K562 (cell line): Measurements from ENCODE around the gene TMEM121B. TPM values are rescaled to one million over a fixed set of nuclear protein-coding genes. Genes with fewer than 3 reads are reported as not detected.
A peak's percentile ranks its signal among the peaks of the same experiment; 100 is the strongest.

Experiments used
- ESRRA ChIP-seq: fragments of 450-650 bp; IDR thresholded peaks from 2 replicates; pipeline ENCODE4 v1.6.1; 2014; ENCODE audit warnings: low read depth, mild to moderate bottlenecking, moderate library complexity, borderline replicate concordance
- HDAC2 ChIP-seq: fragments of 450-650 bp; IDR thresholded peaks from 2 replicates; pipeline ENCODE4 v1.6.1; 2016; ENCODE audit warnings: mild to moderate bottlenecking
- HMGN3 ChIP-seq: IDR thresholded peaks from 2 replicates; pipeline ENCODE4 v1.6.1; 2011; ENCODE audit warnings: borderline replicate concordance, low read depth, mild to moderate bottlenecking, mixed read lengths, low read length; ENCODE audit not compliant: insufficient read length; ENCODE audit errors: extremely low read depth
- PHF8 ChIP-seq: fragments of 200-600 bp; sonication (generic); IDR thresholded peaks from 2 replicates; pipeline ENCODE4 v1.6.1; 2012; ENCODE audit warnings: mixed run types, mild to moderate bottlenecking, inconsistent platforms, low read length, moderate library complexity, borderline replicate concordance
- RBM25 ChIP-seq: fragments of 200-400 bp; formaldehyde crosslinking; IDR thresholded peaks from 2 replicates; pipeline ENCODE4 v1.6.1; 2018; ENCODE audit warnings: low read length, low read depth, moderate library complexity; ENCODE audit not compliant: severe bottlenecking
- SMARCB1 ChIP-seq: IDR thresholded peaks from 2 replicates; pipeline ENCODE4 v1.6.1; 2011; ENCODE audit warnings: improper control_type of control experiment, low read depth; ENCODE audit not compliant: insufficient read length
- TBP ChIP-seq: optimal IDR thresholded peaks from 2 replicates; pipeline ENCODE3; 2011; ENCODE audit warnings: low read depth, low read length, improper control_type of control experiment
- TEAD1 ChIP-seq, 2 experiments: fragments of 450-650 bp in 1 of 2; sonication (generic) in 1 of 2; formaldehyde crosslinking; IDR thresholded peaks; 2 replicates each; pipeline versions ENCODE4 v1.4.0 to v1.8.0; 2020 to 2022; ENCODE audit warnings: mild to moderate bottlenecking in 2 of 2, missing genetic modification reagents in 1 of 2
- ZC3H4 ChIP-seq: sonication (generic); formaldehyde crosslinking; IDR thresholded peaks from 2 replicates; pipeline ENCODE4 v1.9.0; 2021; ENCODE audit warnings: missing genetic modification reagents, borderline replicate concordance
- ZNF699 ChIP-seq: fragments of 250-450 bp; sonication (Bioruptor Pico); IDR thresholded peaks from 2 replicates; pipeline ENCODE4 v1.8.0; 2021; ENCODE audit warnings: mild to moderate bottlenecking, moderate library complexity; ENCODE audit not compliant: insufficient replicate concordance
- polyA plus RNA-seq, 8 experiments: library from polyadenylated mRNA; depleted of rRNA in 4 of 8; stranded (reverse) in 5 of 8; unstranded in 3 of 8; fragments of >200 nt; fragmentation: Nextera tagmentation in 2 of 8; fragmentation: Illumina TruSeq in 1 of 8; extraction: Ambion mirVana in 2 of 8; extraction: Trizol in 1 of 8; gene quantifications; 2 replicates each; pipeline versions ENCODE4 v1.2.1 to v1.2.3, GENCODE V29; 2011 to 2014; ENCODE audit warnings: inconsistent platforms in 1 of 8, missing spikeins in 1 of 8
- total RNA-seq, 7 experiments: library from RNA; depleted of rRNA in 6 of 7; stranded (reverse); fragments of >200 nt in 6 of 7; fragmentation: Illumina TruSeq in 2 of 7; extraction: Trizol in 2 of 7; gene quantifications; 2 replicates each; pipeline versions ENCODE4 v1.2.1 to v1.2.3, GENCODE V29; 2011 to 2021; ENCODE audit warnings: low replicate concordance in 1 of 7
- TF ChIP-seq, protein P1 (sequence below): fragments of 200-800 bp; sonication (Bioruptor generic); IDR thresholded peaks from 2 replicates; pipeline ENCODE4 v1.6.1; 2017; ENCODE audit warnings: missing genetic modification characterization, missing compliant biosample characterization
- TF ChIP-seq, protein P2 (sequence below), 2 experiments: fragments of 450-650 bp; IDR thresholded peaks; 2 replicates each; pipeline ENCODE4 v1.6.1; 2018; ENCODE audit warnings: mild to moderate bottlenecking in 2 of 2, low read depth in 1 of 2; ENCODE audit not compliant: partially characterized antibody in 2 of 2
- TF ChIP-seq, protein P3 (sequence below): fragments of 250-450 bp; sonication (Bioruptor Pico); IDR thresholded peaks from 2 replicates; pipeline ENCODE4 v1.4.0; 2020; ENCODE audit warnings: mild to moderate bottlenecking
- TF ChIP-seq, protein P4 (sequence below): sonication (generic); formaldehyde crosslinking; IDR thresholded peaks from 2 replicates; pipeline ENCODE4 v1.8.0; 2022; ENCODE audit warnings: mild to moderate bottlenecking, missing genetic modification reagents

Gene TMEM121B
- total and polyA plus RNA-seq, 9 of the 15 experiments (the other 6 are each of a cell fraction or from before 2014, with no cell fraction given) = 0.03 to 0.07 (median 0.03) TPM; not detected in 6

DNA sequence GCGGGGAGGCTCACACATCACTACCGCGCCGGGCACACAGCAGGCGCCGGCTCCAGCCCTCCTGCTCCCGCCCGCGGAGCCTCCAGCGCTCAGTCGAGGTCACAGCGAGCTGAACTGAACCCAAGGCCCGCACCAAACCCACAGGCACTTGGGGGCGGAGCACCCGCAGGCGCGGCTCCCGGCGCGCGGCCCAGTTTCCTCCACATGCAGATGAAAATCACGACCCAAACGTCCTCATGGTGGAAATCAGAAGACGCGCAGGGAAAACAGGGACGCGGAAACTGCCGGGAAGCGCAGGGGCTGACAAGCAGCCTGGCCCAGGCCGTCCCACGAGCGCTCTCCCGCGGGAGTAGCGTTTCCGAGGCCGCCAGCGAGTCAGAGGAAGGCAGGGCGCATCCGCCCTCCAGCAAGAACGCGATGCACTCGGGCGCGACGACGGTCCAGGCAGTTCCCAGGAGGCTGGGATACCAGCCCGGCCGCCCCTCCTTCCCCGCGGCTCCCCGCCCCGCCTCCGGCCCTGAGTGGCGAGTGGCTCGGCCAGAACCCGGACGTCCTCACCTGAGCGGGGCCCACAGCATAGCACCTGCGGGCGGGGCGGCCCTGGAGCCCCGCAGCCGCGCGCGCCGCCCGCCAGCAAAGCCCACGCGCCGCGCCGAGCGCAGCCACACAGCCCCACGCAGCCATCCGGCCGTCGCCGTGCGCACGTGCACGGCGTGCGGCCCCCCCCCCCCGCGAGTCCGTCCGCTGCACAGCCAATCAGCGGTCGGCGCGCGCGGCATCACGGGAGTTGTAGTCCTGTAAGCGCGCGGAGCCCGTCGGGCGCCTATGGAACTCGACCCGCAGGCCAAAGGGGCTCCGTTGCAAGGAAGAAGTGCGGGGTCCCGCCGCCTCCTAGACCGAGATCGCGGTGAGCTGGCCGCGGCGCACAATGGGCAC is 37.7 kb upstream of the TMEM121B start, which contains the start of gene HDHD5 (continued):
- no peak for TF ChIP-seq SMARCB1
- TF ChIP-seq ZNF699 (CRISPR knock-in tag) = no peak
- peak; percentile 89 for TF ChIP-seq HDAC2
- TF ChIP-seq, protein P1, sequence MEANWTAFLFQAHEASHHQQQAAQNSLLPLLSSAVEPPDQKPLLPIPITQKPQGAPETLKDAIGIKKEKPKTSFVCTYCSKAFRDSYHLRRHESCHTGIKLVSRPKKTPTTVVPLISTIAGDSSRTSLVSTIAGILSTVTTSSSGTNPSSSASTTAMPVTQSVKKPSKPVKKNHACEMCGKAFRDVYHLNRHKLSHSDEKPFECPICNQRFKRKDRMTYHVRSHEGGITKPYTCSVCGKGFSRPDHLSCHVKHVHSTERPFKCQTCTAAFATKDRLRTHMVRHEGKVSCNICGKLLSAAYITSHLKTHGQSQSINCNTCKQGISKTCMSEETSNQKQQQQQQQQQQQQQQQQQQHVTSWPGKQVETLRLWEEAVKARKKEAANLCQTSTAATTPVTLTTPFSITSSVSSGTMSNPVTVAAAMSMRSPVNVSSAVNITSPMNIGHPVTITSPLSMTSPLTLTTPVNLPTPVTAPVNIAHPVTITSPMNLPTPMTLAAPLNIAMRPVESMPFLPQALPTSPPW = peak; percentile 98
- peak; percentile 31 for TF ChIP-seq TBP
- TF ChIP-seq PHF8 = peak; percentile 54; the same call in 1 of the 2 replicates
- TF ChIP-seq ESRRA = peak; percentile 37; the same call in 1 of the 2 replicates
- peak; percentile 10 to 75; a peak in 1 of 4 replicates for TF ChIP-seq TEAD1 (CRISPR knock-in tag; IDR thresholded peaks at IDR 0.05)
- TF ChIP-seq, protein P2, sequence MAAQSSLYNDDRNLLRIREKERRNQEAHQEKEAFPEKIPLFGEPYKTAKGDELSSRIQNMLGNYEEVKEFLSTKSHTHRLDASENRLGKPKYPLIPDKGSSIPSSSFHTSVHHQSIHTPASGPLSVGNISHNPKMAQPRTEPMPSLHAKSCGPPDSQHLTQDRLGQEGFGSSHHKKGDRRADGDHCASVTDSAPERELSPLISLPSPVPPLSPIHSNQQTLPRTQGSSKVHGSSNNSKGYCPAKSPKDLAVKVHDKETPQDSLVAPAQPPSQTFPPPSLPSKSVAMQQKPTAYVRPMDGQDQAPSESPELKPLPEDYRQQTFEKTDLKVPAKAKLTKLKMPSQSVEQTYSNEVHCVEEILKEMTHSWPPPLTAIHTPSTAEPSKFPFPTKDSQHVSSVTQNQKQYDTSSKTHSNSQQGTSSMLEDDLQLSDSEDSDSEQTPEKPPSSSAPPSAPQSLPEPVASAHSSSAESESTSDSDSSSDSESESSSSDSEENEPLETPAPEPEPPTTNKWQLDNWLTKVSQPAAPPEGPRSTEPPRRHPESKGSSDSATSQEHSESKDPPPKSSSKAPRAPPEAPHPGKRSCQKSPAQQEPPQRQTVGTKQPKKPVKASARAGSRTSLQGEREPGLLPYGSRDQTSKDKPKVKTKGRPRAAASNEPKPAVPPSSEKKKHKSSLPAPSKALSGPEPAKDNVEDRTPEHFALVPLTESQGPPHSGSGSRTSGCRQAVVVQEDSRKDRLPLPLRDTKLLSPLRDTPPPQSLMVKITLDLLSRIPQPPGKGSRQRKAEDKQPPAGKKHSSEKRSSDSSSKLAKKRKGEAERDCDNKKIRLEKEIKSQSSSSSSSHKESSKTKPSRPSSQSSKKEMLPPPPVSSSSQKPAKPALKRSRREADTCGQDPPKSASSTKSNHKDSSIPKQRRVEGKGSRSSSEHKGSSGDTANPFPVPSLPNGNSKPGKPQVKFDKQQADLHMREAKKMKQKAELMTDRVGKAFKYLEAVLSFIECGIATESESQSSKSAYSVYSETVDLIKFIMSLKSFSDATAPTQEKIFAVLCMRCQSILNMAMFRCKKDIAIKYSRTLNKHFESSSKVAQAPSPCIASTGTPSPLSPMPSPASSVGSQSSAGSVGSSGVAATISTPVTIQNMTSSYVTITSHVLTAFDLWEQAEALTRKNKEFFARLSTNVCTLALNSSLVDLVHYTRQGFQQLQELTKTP (IDR thresholded peaks at IDR 0.05; ENCODE audit: low read depth in 1 of 2, partially characterized antibody in 2 of 2) = no peak
- TF ChIP-seq RBM25 = peak; percentile 99
- TF ChIP-seq ZC3H4 (CRISPR knock-in tag) = no peak
- TF ChIP-seq, protein P3, sequence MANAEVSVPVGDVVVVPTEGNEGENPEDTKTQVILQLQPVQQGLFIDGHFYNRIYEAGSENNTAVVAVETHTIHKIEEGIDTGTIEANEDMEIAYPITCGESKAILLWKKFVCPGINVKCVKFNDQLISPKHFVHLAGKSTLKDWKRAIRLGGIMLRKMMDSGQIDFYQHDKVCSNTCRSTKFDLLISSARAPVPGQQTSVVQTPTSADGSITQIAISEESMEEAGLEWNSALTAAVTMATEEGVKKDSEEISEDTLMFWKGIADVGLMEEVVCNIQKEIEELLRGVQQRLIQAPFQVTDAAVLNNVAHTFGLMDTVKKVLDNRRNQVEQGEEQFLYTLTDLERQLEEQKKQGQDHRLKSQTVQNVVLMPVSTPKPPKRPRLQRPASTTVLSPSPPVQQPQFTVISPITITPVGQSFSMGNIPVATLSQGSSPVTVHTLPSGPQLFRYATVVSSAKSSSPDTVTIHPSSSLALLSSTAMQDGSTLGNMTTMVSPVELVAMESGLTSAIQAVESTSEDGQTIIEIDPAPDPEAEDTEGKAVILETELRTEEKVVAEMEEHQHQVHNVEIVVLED = peak; percentile 95
- peak; percentile 48 for TF ChIP-seq HMGN3
- TF ChIP-seq, protein P4, sequence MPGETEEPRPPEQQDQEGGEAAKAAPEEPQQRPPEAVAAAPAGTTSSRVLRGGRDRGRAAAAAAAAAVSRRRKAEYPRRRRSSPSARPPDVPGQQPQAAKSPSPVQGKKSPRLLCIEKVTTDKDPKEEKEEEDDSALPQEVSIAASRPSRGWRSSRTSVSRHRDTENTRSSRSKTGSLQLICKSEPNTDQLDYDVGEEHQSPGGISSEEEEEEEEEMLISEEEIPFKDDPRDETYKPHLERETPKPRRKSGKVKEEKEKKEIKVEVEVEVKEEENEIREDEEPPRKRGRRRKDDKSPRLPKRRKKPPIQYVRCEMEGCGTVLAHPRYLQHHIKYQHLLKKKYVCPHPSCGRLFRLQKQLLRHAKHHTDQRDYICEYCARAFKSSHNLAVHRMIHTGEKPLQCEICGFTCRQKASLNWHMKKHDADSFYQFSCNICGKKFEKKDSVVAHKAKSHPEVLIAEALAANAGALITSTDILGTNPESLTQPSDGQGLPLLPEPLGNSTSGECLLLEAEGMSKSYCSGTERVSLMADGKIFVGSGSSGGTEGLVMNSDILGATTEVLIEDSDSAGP (CRISPR knock-in tag) = no peak
